Smooth muscle cell (in vitro differentiated cells): Measurements from ENCODE around the gene PPDPF. TPM values are rescaled to one million over a fixed set of nuclear protein-coding genes. Genes with fewer than 3 reads are reported as not detected.
"Not testable (repeated sequence)": the region's sequence is repeated elsewhere in the genome, so short reads cannot be mapped to it uniquely, and the experiment has no call there.

Experiments
- DNase-seq: peaks from one replicate; lab custom pipeline; 2025; ENCODE audit not compliant: unreplicated experiment; lab: John Stamatoyannopoulos, UW
- H2AFZ ChIP-seq: fragments of 200-600 bp; sonication (generic); 2 replicates; pipeline ENCODE4 v1.6.0; 2016; ENCODE audit warnings: antibody characterized with exemption, low read depth, mild to moderate bottlenecking
- H3F3A ChIP-seq: fragments of 200-600 bp; sonication (generic); 2 replicates; pipeline ENCODE4 v1.6.0; 2017; ENCODE audit warnings: antibody characterized with exemption, low read depth
- H3K27ac ChIP-seq: fragments of 200-600 bp; sonication (generic); 2 replicates; pipeline ENCODE4 v1.5.1; 2016; ENCODE audit warnings: low read depth, mild to moderate bottlenecking
- H3K27me3 ChIP-seq: fragments of 200-600 bp; sonication (generic); 2 replicates; pipeline ENCODE4 v1.6.1; 2016; ENCODE audit warnings: low read depth, mild to moderate bottlenecking
- H3K36me3 ChIP-seq: fragments of 200-600 bp; sonication (generic); 2 replicates; pipeline ENCODE4 v1.5.1; 2016; ENCODE audit warnings: low read depth
- H3K4me1 ChIP-seq: fragments of 200-600 bp; sonication (generic); 2 replicates; pipeline ENCODE4 v1.5.1; 2016; ENCODE audit warnings: low read depth
- H3K4me2 ChIP-seq: fragments of 200-600 bp; sonication (generic); 2 replicates; pipeline ENCODE4 v1.6.0; 2016; ENCODE audit warnings: mild to moderate bottlenecking
- H3K4me3 ChIP-seq: fragments of 200-600 bp; sonication (generic); 2 replicates; pipeline ENCODE4 v1.5.1; 2016; ENCODE audit warnings: mild to moderate bottlenecking
- H3K79me2 ChIP-seq: fragments of 200-600 bp; sonication (generic); 2 replicates; pipeline ENCODE4 v1.6.0; 2016; ENCODE audit warnings: low read depth, mild to moderate bottlenecking
- H3K9ac ChIP-seq: fragments of 200-600 bp; sonication (generic); 2 replicates; pipeline ENCODE4 v1.6.0; 2016; ENCODE audit warnings: low read depth
- H3K9me3 ChIP-seq: fragments of 200-600 bp; sonication (generic); replicated peaks from 2 replicates; pipeline ENCODE4 v1.5.1; 2016; ENCODE audit warnings: low read depth
- H4K20me1 ChIP-seq: fragments of 200-600 bp; sonication (generic); 2 replicates; pipeline ENCODE4 v1.6.0; 2016; ENCODE audit warnings: low read depth
- WGBS: methylation state at CpG from one replicate; pipeline ENCODE4 v1.1.7; 2016; ENCODE audit warnings: low lambda C conversion rate; 5-methylcytosine and 5-hydroxymethylcytosine counted together
- polyA plus RNA-seq: library from polyadenylated mRNA; unstranded; fragments of >200 nt; fragmentation: Nextera tagmentation; extraction: Ambion mirVana; gene quantifications from 2 replicates; pipeline ENCODE4 v1.2.1, GENCODE V29; 2016
- total RNA-seq: library from RNA; depleted of rRNA; stranded (reverse); fragments of >200 nt; gene quantifications from 2 replicates; pipeline ENCODE4 v1.2.3, GENCODE V29; 2014
- TF ChIP-seq, protein P1 (sequence below): fragments of 200-600 bp; sonication (generic); IDR thresholded peaks from 2 replicates; pipeline ENCODE4 v1.5.1; 2017; ENCODE audit warnings: borderline replicate concordance, mild to moderate bottlenecking, antibody characterized with exemption; ENCODE audit not compliant: insufficient read depth, poor library complexity, severe bottlenecking

Gene PPDPF
- total and polyA plus RNA-seq, 2 experiments from 2014 or later: 118 to 365 TPM

DNA sequence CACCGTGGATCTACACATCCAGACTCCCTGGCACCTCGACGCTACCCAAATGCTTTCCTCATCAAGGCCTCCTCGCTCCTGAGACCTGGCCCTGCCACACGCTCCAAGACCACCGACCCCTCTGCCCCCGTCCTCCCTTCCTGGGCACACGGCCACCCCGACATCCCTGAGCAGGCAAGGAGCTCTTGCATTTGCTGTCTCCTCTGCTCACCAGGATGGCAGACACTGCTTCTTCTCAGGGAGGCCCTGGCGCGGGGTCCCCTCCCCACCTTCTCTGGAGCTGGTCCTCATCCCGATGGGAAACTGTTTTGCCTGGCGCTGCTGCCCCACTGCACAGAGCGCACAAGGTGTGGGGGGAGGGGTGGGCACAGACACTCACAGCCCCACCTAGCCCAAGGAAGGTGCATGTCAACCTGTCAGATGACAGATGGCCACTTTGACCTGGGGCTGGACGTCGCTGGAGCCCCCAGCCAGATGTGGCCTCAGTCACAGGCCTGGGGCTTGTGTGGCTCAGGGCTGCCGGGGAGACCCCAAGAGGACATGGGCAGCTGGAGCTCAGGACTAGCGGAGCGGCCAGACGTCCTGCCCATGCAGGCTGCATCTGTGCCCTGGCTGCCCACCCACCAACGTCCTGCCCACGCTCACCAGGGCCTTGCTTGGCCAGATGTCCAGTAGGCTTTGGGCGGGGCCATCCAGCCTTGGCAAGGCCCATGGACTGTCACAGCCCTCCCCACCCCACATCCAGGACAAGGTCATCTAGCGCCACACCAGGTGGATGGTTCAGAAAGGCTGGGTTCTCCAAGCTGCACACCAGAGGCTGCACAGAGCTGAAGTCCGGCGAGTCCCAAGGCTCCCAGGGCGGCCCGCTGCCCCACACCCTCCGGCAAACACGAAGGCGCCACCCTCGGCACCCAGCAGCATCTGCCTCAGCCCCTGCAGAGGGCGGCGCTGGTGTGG is 41.9 kb upstream of the PPDPF start:
- H3K36me3 ChIP-seq: no peaks in the 10 kb centered on the region
- no peak overlapping the region for H3K4me2 ChIP-seq
- WGBS: 92% methylated on average over 34 of the region's 34 CpGs
- H3K79me2 ChIP-seq: no peaks in the 10 kb centered on the region
- H3K4me1 ChIP-seq: no peaks in the 10 kb centered on the region
- no peak for DNase-seq
- H3K27me3 ChIP-seq: peaks cover 22% of the 10 kb centered on the region
- H3K9ac ChIP-seq: no peak overlapping the region
- no peak overlapping the region for H3K27ac ChIP-seq
- no peaks in the 10 kb centered on the region for H3K9me3 ChIP-seq
- no peak overlapping the region for H3K4me3 ChIP-seq
- H2AFZ ChIP-seq: no peak overlapping the region
- H3F3A ChIP-seq: no peaks in the 10 kb centered on the region
- H4K20me1 ChIP-seq: no peaks in the 10 kb centered on the region
- TF ChIP-seq, protein P1, sequence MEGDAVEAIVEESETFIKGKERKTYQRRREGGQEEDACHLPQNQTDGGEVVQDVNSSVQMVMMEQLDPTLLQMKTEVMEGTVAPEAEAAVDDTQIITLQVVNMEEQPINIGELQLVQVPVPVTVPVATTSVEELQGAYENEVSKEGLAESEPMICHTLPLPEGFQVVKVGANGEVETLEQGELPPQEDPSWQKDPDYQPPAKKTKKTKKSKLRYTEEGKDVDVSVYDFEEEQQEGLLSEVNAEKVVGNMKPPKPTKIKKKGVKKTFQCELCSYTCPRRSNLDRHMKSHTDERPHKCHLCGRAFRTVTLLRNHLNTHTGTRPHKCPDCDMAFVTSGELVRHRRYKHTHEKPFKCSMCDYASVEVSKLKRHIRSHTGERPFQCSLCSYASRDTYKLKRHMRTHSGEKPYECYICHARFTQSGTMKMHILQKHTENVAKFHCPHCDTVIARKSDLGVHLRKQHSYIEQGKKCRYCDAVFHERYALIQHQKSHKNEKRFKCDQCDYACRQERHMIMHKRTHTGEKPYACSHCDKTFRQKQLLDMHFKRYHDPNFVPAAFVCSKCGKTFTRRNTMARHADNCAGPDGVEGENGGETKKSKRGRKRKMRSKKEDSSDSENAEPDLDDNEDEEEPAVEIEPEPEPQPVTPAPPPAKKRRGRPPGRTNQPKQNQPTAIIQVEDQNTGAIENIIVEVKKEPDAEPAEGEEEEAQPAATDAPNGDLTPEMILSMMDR: no peak

DNA sequence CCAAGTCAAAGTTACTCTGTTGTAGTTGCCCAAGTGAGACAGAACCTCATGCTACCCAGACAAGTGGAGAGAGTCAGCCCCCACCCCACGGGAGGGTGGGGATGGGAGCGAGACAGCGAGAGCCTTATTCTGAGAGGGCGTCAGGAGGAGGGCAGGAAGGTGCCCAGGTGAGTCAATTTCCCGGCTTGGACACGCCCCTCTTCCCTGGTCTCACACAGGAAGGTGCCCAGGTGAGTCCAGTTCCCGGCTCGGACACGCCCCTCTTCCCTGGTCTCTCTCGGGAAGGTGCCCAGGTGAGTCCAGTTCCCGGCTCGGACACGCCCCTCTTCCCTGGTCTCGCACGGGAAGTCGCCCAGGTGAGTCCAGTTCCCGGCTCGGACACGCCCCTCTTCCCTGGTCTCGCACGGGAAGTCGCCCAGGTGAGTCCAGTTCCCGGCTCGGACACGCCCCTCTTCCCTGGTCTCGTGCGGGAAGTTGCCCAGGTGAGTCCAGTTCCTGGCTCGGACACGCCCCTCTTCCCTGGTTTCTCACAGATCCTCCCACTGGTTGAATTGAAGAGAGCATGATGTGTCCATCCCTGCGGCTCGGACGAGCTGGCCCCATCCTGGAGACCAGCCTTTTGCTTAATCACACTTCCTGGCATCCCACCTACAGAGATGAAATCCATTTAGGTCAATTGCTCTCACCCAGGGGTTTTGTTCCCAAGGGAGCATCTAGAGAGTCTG is 40.7 kb upstream of the PPDPF start:
- not testable (repeated sequence) for DNase-seq, H3K4me2 ChIP-seq, H3K27me3 ChIP-seq, H3K9me3 ChIP-seq, H3K36me3 ChIP-seq, H4K20me1 ChIP-seq, H3K4me3 ChIP-seq, H3F3A ChIP-seq, H3K4me1 ChIP-seq, H3K9ac ChIP-seq, H2AFZ ChIP-seq, H3K79me2 ChIP-seq, H3K27ac ChIP-seq
- 87% methylated on average over 28 of the region's 32 CpGs for WGBS

DNA sequence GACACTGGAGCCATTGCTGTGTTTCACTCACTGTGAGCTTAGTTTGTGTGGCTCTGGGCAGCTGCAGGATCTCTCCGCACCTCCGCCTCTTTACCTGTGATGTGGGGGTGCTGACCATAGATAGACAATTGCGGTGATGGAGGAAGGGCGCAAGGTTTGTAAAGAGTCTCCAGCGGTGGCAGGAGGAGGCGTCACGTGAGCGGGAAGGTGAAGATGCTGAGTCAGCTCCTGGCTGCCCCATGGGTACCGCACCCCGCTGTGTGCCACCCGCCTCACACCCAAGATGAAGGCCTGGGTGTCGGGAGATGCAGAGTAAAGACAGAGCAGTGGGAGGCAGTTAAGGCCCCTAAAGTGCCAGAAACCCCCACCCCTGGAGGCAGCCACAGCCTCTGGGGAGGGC is 39.1 kb upstream of the PPDPF start:
- no peaks in the 10 kb centered on the region for H3K36me3 ChIP-seq
- no peaks in the 10 kb centered on the region for H3K9me3 ChIP-seq
- DNase-seq: no peak
- H3K9ac ChIP-seq: no peak overlapping the region
- no peak overlapping the region for H3K4me3 ChIP-seq
- H3K4me1 ChIP-seq: no peaks in the 10 kb centered on the region
- no peak overlapping the region for H3K4me2 ChIP-seq
- H3K79me2 ChIP-seq: no peaks in the 10 kb centered on the region
- TF ChIP-seq, protein P1: no peak
- no peak overlapping the region for H3K27ac ChIP-seq
- H3K27me3 ChIP-seq: peaks cover 3% of the 10 kb centered on the region
- no peak overlapping the region for H2AFZ ChIP-seq
- no peaks in the 10 kb centered on the region for H4K20me1 ChIP-seq
- WGBS: 81% methylated on average over 12 of the region's 12 CpGs
- H3F3A ChIP-seq: no peaks in the 10 kb centered on the region

DNA sequence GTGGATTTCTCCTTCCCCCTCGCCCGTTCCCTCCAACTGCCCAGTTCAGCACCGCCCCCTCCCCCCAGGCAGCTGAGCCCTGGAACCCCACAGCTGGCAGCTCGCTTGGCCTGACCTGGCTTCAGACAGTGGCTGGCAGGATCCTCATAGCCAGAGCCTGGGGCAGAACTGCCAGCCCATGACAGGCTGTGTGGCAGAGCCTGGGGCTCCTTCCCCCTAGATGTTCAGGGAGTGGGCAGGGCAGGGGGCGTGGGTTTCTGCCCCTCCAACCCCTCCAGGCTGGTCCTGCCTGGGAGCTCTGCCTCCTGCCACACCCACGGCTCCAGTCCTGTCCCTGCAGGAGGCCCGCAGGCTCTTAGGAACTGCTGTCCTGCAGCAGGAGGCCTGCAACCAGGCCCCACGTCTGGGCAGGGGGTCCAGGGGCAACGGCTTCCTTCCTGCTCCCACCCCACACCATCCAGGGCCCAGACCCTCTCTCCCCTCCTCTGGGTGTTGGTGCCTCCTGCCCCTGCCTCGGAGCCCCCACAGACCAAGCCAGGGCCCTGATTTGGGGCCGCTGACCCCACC is 38.5 kb upstream of the PPDPF start:
- WGBS: 57% methylated on average over 11 of the region's 11 CpGs
- H4K20me1 ChIP-seq: no peaks in the 10 kb centered on the region
- peaks cover 5% of the 10 kb centered on the region for H3K27me3 ChIP-seq
- DNase-seq: no peak
- H3K27ac ChIP-seq: no peak overlapping the region
- no peaks in the 10 kb centered on the region for H3K36me3 ChIP-seq
- no peak overlapping the region for H2AFZ ChIP-seq
- no peaks in the 10 kb centered on the region for H3K4me1 ChIP-seq
- no peak overlapping the region for H3K4me3 ChIP-seq
- no peaks in the 10 kb centered on the region for H3K79me2 ChIP-seq
- H3F3A ChIP-seq: no peaks in the 10 kb centered on the region
- no peak overlapping the region for H3K9ac ChIP-seq
- H3K4me2 ChIP-seq: no peak overlapping the region
- H3K9me3 ChIP-seq: no peaks in the 10 kb centered on the region
- TF ChIP-seq, protein P1: no peak
